Glomerular endothelial cell (primary cell): ENCODE measurements around the gene SPRR1A. TPM values are rescaled to one million over a fixed set of nuclear protein-coding genes. Genes with fewer than 3 reads are reported as not detected.
"Not testable (repeated sequence)": the region's sequence is repeated elsewhere in the genome, so short reads cannot be mapped to it uniquely, and the experiment has no call there.

Source experiments
- DNase-seq: peaks from one replicate; pipeline ENCODE4 v3.0.0-alpha.2; 2011; ENCODE audit warnings: low read depth, low spot score; ENCODE audit errors: extremely low read depth
- total RNA-seq: library from RNA; depleted of rRNA; stranded (reverse); fragments of >200 nt; gene quantifications from 2 replicates; pipeline ENCODE4 v1.2.3, GENCODE V29; 2015

Gene SPRR1A
- total RNA-seq, 1 donor from 2014 or later, result not detected

DNA sequence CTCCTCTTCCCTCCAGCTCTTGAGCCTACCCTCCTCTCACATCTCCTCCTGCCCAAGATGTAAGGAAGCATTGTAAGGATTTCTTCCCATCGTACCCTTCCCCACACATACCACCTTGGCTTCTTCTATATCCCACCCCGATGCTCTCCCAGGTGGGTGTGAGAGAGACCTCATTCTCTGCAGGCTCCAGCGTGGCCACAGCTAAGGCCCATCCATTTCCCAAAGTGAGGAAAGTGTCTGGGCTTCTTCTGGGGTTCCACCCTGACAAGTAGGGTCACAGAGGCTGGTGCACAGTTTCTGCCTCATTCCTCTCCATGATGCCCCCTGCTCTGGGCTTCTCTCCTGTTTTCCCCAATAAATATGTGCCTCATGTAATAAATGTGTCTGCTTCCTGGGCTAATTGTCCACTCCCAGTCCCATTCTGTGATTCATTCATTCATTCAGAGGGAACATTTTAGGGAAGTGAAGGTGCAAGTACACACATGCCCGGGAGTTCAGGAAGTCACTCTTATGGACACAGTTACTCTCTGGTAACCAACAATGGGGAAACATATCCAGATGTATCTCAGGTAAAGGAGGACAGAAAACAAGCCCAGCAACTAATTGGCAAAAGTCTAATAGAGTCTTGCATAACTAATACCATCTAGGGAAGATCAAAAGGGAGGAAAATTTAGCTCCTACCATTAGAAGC lies 11.5 kb upstream of the SPRR1A start:
- DNase-seq, result no peak

DNA sequence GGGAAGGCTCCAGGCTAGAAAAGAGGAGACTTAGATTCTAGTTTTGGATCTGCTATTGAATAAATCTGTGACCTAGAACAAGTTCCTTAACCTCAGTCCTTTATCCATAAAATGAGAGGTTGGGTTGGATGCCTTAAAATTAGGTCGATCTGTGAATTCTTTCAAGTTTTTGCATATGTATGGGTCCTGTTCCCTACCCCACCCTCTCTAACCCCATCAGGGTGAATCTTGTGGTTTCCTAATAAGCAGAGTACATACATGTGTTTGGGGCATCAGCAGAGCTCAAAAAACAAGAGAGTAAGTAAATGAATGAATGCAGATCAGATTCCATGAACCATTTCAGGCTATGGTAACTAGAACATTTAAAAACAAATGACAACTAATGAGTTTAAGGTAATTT lies 7.2 kb upstream of the SPRR1A start:
- DNase-seq, result no peak

DNA sequence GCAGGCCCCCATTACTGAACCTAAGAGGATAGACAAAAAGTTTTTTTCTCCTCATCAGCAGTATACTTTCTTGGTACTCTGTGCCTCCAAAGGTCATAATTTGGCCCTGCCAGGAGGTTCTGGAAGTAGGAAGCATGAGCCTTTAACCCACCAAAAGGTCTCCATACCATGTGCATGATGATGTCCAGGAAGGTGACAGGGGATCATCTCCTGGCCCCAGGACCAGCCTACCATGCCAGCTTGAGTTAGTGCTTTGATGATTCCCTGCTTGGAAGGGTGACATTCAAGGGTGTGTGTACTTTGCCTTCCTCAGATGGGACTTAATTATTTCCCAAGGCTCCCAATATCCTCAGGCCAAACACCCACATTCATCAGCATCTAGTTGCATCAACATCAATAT lies 6.3 kb upstream of the SPRR1A start:
- no peak for DNase-seq

DNA sequence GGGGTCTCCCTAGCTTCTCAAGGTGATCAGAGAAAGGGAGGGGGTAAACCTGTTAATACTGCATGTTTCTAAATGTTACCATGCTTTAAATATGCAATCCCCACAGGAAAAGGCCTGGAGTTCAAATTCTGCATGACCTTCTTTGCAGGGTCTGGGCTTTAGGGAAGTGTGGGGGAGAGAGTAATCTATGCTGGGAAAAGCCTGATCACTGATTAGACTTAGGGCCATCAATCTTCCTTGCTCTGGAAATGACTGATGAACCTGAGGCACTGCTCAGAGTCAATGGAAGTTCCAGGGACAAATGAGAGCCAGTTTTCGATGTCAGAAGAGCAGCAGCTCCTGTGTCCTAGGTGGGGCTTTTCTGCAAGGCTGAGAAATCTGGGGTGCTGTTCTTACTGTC lies 3.2 kb upstream of the SPRR1A start:
- no peak for DNase-seq

DNA sequence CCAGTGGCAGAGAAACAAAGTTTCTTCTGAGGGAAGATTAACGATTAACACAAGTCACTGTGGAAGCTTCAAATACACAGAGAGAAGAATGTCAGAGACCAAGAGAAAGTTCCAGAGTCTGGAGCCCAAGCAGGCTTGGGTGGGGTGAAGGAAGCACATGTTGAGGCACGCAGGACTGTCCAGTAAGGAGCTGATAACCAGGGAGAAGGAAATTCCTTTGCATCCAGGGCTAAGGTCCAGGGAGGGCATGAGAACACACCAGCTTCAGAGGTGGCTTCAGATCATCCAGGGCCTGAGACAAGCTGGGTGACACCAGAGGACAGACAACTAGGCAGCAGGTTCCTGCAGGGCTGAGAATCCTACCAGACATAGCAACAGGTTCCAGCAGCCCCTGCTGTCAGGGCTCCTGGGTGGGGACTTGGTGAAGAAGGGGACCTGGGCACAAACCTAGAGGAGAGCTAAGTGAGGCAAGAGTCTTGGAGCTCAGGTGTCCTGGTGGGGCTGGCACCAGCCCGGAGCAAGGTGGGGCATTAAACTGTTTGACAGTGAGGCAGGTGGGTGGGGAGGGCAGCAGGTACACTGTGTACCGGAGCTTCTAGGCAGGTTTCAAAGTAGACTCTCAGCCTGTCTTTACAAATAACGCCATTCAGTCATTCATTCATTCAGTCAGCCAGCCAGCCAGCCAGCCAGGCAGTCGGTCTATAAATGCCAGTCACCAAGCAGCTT lies 2.6 kb upstream of the SPRR1A start:
- no peak for DNase-seq

DNA sequence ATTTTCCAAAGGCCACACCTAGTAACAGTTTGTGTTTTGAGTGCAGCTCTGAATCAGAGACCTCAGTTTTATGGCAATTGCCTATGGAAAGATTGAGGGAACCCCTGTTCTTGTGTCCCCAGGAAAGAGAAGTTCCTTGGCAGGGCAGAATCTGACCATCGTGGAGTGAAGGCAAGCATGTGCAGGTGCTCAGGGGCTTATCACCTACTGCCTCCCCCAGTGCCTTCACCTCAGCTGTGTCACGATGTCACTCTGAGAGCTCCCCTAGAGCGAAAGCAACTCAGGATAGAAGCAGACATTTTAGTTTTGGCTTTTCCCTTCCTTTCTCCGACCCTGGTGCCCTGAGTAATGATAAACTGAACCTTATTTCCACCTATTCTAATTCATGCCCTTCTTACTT lies 1.8 kb upstream of the SPRR1A start:
- no peak for DNase-seq

DNA sequence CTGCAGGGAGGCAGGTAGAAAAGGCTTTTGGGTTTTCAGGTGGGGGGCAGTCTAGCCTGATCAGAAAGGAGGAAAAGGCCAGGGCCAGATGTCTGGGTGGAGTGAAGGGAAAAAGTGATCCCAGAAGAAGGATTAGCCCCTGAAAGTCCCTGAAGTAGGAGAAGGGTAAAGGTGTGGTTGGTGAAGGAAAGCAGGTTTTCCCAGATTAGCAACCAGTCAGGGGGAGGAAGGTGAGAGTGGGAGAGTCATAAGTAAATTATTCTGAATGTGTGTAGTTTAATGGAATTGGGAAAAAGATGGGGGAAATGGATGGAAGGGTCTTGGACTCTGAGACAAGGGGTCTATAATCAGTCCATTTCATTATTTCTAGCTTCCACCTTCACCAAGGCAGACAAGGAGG lies 647 bp upstream of the SPRR1A start:
- no peak for DNase-seq

DNA sequence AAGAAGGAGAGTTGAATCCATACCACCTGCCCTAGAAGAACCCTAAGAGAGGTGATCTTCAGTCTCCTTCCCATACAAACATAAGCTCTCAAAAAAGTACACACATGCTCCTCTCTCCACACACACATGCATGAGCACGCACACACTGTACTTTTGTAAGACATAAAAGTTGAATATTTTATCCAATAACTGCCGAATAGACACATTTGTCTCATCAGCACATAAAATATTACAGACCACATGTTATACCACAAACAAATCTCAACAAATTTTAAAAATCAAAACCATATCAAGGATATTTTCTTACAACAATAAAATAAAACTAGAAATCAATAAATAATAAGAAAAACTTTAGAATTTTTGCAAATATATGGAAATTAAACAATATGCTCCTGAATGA lies 2.7 kb downstream of the SPRR1A start:
- no peak for DNase-seq

DNA sequence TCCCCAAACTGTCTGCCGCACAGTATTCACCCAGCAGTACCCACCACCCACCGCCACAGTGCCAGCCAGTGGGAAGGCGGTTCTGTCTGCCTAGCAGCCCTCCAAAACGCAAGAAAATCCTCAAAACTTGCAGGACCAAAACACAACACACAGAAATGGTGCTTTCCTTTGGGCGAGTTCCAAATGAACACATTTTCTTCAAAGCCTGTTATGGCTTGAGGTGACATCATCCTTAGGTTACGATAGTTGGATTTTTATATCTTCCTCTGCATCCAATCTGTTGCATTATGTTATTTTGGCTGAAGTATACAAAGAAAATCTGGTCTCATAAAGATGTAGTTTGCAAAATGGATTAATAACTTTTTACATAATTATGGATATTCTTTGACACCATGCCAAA lies 9.3 kb downstream of the SPRR1A start:
- DNase-seq, result no peak

DNA sequence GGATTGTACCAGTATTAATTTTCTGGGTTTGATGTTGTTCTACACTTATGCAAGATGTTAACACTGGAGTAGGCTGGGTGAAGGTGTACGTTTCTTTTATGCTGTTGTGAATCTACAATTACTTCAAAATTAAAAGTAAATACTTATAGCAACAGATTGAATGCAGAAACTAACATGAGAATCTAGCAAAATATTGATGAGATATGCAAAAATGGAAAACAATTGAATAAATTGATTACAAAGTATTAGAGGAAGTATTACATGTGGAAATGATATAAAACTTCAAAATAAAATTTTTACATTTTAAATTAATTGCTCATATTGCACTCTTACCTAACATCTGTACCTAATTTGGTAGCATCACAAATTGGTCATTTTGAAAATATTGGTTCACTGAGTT lies 12.0 kb downstream of the SPRR1A start:
- no peak for DNase-seq

DNA sequence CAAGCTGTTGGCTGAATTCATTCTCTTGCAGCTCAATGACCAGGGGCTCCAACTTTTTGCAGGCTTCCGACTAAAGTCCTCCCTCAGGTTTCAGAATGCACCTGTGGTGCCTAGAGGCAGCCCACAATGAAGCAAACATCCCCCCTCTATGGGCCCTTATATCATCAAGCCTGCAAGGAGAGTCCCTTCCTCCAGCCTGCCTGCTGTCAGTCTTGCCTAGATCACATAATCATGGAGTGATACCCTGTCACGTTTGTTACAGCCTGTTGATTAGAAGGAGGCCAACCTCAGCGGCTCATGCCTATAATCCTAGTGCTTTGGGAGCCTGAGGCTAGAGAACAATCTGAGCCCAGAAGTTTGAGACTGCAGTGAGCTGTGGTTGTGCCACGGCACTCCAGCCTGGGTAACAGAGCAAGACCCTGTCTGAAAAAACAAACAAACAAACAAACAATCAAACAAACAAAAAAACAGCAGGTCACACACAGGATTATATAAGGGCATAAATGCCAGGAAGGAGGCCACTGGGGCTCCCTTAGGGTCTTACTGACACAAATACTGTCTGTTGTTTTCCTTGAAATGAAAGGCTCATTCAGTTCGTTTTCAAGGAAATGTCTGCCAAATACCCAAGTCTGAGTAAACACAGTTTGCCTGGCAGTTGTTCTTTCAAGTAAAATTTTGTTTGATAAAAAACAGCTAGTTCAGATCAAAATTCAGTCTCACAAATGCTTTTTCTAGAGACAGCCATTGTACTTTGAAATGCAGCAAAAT lies 12.9 kb downstream of the SPRR1A start:
- DNase-seq, result no peak

DNA sequence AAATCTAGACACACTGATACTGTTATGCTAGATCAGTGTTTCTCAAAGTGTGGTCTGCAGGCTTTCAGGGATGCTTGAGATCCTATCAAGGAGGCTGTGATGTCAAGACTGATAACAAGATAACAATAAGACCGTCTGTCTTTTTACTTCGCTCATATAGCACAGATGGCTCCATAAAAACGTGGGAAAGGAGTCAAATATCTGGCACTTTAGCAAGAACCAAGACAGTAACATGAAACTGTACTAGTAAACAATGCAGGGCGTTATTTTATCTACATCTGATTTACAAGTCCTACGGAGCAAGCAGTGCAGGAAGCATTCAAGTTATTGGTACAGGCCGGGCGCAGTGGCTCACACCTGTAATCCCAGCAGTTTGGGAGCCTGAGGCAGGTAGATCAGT lies 14.0 kb downstream of the SPRR1A start:
- DNase-seq, result no peak

DNA sequence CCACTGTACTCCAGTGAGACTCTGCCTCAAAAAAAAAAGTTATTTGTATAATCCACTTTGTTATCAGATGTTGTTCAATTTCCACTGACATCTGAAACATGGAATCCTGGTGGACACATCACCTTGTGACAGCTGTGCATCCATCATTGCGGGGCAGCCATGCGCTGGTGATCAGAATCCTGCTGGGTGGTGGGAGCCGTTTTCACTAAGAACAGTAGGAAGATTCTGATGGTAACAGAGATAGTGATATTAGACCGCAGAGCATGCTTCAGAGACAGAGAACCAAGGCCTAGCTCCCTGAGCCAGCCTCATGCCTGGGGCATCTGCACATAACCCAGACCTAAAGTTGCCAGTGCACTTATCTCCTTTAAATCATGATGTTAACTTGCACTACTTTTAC lies 14.6 kb downstream of the SPRR1A start:
- no peak for DNase-seq

DNA sequence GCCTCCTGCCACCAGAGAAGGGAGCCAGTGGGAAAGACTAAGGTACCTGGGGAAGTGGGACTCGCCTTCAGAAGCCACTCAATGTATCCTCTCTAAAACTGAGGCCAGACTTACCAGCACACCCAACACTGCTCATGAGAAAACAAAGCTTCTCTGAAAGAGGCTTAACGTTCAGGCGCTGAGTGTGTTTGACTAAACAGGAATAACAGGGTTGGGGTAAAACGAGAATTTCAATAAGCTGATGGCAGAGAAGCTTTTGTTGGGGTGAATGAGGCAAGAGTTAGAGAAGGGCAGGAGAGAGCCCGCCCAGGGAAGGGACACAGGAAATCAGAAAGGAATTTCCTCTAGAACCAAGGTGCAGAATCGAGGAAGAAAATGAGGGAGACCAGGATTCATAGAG lies 15.9 kb downstream of the SPRR1A start:
- no peak for DNase-seq

DNA sequence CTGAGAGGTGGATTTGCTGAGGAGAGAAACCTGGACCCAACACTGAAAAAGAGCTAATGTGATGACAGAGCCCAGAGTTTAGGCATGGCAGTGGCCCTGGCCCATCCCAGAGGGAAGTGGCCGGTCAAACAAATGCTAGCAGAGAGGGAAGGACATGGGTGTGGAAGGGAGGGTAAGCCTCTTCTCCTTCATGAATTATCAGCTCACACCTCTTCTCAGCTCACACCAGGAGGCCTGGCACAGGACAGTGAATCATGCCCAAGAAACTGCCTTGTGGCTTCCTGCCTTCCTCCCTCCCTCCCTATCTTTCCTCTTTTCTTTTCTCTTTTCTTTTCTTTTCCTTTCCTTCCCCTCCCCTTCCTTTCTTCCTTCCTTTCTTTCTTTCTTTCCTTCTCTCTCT lies 16.4 kb downstream of the SPRR1A start:
- DNase-seq, result no peak

DNA sequence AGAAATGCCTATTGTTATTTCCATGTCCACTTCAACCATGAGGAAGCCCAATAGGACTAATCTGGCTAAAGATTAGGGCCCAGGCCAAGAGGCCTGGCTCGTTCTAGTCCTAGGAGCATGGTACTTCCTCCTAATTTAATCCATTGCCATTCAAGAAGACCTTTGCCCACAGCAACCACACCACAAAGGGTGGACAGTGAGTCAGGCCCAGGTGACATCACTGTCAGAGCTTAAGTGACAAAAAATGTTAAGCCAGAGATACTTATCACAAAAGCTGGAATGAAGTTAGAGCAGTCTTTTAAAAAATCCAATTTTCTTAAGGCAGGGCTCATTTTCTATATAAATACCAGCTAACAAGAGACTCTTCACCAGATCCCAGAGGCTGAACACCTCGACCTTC lies 17.5 kb downstream of the SPRR1A start, which contains the start of gene SPRR3:
TSS of gene SPRR3 (plus strand) at position 368 of the 400 bp plus-strand sequence. CDS start 1,272 bp downstream, outside the sequence.
- DNase-seq, result no peak

DNA sequence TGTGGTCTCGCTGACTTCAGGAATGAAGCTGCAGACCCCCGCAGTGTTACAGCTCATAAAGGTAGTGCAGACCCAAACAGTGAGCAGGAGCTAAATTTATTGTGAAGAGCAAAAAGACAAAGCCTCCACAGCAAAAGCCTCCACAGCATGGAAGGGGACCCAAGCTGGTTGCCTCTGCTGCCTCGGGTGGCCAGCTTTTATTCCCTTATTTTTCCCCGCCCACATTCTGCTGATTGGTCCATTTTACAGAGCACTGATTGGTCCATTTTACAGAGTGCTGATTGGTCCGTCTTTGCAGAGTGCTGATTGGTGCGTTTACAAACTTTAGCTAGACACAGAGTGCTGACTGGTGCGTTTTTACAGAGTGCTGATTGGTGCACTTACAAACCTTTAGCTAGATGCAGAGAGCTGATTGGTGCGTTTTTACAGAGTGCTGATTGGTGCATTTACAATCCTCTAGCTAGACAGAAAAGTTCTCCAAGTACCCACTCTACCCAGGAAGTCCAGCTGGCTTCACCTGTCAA lies 27.4 kb downstream of the SPRR1A start:
- not testable (repeated sequence) for DNase-seq

DNA sequence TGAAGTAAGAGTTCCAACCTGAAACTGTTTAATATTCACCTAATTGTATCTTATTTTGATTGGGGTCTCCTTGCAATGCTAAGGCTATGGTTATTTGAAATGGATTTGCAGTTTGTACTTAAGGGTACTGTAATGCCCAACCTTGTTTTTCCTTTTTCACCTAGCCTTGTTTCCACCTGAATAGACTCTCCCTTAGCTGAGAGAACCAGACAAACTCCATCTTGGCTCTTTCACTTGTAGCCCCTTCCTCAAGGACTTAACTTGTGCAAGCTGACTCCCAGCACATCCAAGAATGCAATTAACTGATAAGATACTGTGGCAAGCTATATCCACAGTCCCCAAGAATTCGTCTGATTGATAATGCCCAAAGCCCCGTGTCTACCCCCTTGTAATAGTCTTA lies 37.9 kb downstream of the SPRR1A start:
- not testable (repeated sequence) for DNase-seq

DNA sequence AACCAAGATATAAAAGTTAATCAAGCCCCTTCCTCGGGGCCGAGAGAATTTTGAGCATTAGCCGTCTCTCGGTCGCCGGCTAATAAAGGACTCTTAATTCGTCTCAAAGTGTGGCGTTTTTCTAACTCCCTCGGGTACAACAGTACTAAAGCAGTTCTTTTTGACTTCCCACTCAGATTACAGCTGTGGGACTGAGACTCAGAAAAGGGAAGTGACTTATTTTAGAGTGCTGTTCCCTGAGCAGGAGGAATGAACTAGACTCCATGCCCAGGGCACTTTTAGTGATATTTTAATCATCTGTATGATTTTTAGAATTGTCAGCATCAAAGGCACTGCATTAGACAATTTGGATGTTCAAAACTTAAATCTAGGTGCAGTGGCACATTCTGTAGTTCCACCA lies 38.5 kb downstream of the SPRR1A start:
- not testable (repeated sequence) for DNase-seq

DNA sequence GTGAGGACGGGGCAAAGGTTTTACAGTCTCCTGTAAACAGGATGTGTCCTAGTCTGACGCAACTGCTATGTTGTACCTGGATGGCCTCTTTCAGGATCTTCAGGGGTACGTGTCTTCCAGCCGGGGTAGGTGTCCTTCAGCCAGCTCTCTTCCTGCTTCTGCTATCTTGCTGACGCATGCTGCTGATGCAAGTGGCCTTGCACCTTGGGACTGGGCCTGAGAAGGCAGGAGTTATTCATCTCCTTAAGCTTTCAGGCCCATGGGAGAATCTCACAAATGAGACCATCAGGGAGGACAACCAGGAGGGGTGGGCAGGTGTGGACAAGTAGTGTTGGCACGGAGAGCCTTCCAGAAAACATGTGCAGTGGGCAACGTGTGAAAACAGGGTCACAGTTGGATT lies 39.2 kb downstream of the SPRR1A start:
- no peak for DNase-seq

DNA sequence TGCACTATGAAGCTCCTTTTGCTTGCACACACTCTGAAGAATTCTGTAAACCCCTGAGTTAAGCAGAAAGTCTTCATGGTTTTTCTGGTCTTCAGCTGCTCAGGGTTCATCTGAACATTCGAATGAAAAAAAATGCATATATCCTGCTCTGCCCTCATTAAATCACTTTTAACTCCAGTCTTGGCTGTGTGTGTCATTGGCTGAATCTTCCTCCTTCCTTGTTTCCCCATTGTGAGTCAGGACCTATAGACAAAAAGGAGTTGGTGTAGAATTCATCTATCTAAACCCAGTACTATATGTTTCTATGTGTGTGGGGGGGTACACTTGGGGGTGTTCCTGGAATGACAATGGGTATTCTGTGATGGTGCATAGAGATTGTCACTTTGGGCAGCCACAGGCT lies 40.5 kb downstream of the SPRR1A start:
- DNase-seq, result no peak
